Prostate gland (tissue), 1 donor: Measurements from ENCODE around the gene ATG16L2.

Source experiments
- POLR2A ChIP-seq: fragments of 450-650 bp; IDR thresholded peaks from one replicate; pipeline ENCODE4 v1.6.1; 2016; ENCODE audit warnings: antibody characterized with exemption, mild to moderate bottlenecking
- POLR2AphosphoS5 ChIP-seq: sonication (generic); formaldehyde crosslinking; IDR thresholded peaks from one replicate; pipeline ENCODE4 v1.6.1; 2017; ENCODE audit warnings: antibody characterized with exemption

DNA sequence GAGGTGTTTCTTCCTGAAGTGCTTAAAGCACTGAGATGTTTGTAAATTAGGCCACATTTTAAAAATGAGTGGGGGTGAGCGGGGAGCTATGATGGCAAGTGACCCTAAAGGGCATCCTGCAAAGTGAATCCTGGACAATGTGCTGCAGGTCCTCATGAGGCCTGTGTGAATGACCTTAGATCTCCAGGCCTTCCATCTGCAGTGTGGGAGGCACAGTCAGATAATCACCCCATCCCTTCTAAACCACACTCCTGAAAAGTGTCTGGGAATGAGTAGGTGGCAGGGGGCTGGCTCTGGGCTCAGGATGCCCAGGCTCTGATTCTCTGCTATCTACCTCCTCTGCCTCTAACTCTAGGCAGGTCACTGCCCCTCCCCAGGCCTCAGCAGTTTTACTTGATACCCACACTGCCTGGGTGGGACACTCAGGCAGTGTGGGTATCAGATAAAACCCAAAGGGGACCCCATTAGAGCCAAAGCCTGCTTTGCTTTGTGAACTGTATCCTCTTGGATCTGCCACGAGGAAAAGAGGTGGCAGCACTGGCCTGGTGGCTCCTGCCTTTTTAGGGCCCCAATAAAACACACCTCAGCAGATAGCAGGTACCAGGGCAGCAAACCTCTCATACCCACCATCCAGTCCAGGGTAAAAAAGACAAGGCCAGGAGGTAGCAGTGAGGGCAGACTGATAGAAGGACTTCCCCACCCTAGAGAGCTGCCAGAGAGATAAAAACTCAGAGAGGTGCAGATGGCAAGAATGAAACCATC, 30.9 kb upstream of the ATG16L2 start:
- no peak for TF ChIP-seq POLR2AphosphoS5
- TF ChIP-seq POLR2A: no peak
